Colonic mucosa (tissue), 4 donors: ENCODE measurements around the gene KRTAP2-4. TPM values are rescaled to one million over a fixed set of nuclear protein-coding genes. Genes with fewer than 3 reads are reported as not detected.

Source experiments
- DNase-seq: peaks from one replicate; pipeline ENCODE4 v3.0.0-alpha.2; 2020
- H3K27ac ChIP-seq: fragments of 200-600 bp; one replicate; pipeline ENCODE4 v1.8.0; 2021
- H3K27me3 ChIP-seq: fragments of 200-600 bp; one replicate; pipeline ENCODE4 v1.8.0; 2021
- H3K36me3 ChIP-seq: fragments of 200-600 bp; one replicate; pipeline ENCODE4 v1.8.0; 2021
- H3K4me1 ChIP-seq: fragments of 200-600 bp; one replicate; pipeline ENCODE4 v1.8.0; 2021; ENCODE audit warnings: mild to moderate bottlenecking
- H3K4me3 ChIP-seq: fragments of 200-600 bp; one replicate; pipeline ENCODE4 v1.8.0; 2021
- H3K9ac ChIP-seq, 2 donors: one replicate each; pipeline ENCODE4 v1.7.0; 2013; ENCODE audit warnings: control low read depth in 2 of 2, low read depth in 2 of 2, low read length in 2 of 2
- H3K9me3 ChIP-seq: fragments of 200-600 bp; one replicate; pipeline ENCODE4 v1.8.0; 2021
- intact Hi-C: fragments of 100-400 bp; cut with DNase I; formaldehyde crosslinking; loops from one replicate; pipeline ENCODE4 v1.14.1; 2022
- total RNA-seq, 2 donors: library from RNA; stranded (reverse); fragmentation: NEBNext Ultra II Directional in 1 of 2; extraction: Animal tissue kit (Norgen Biotek cat#: 25700) in 1 of 2; gene quantifications; one replicate each; pipeline ENCODE4 v1.2.1, GENCODE V29; 2021
- TF ChIP-seq, protein P1 (sequence below): fragments of 200-600 bp; IDR thresholded peaks from one replicate; pipeline ENCODE4 v1.8.0; 2022; ENCODE audit warnings: antibody characterized with exemption, mild to moderate bottlenecking
- donor health status: healthy.
- donor health status: DM: no; HTN: no; CAD: no.
- donor health status: DM: no; HTN: no; CAD: no.

The KRTAP2-4 gene
- total RNA-seq, 2 donors from 2014 or later: not detected

GRCh38 chr17:41020336-41020735 lies 45.3 kb downstream of the KRTAP2-4 start:
- Histone ChIP-seq H3K27me3 (no peaks in the 10 kb centered on the region), H3K9ac (no peak overlapping the region), H3K9me3 (no peaks in the 10 kb centered on the region), H3K4me1 (no peaks in the 10 kb centered on the region), H3K4me3 (no peak overlapping the region), H3K27ac (no peak overlapping the region), H3K36me3 (no peaks in the 10 kb centered on the region)
- intact Hi-C loops: no loop called here
- no peak for DNase-seq
- TF ChIP-seq, protein P1, sequence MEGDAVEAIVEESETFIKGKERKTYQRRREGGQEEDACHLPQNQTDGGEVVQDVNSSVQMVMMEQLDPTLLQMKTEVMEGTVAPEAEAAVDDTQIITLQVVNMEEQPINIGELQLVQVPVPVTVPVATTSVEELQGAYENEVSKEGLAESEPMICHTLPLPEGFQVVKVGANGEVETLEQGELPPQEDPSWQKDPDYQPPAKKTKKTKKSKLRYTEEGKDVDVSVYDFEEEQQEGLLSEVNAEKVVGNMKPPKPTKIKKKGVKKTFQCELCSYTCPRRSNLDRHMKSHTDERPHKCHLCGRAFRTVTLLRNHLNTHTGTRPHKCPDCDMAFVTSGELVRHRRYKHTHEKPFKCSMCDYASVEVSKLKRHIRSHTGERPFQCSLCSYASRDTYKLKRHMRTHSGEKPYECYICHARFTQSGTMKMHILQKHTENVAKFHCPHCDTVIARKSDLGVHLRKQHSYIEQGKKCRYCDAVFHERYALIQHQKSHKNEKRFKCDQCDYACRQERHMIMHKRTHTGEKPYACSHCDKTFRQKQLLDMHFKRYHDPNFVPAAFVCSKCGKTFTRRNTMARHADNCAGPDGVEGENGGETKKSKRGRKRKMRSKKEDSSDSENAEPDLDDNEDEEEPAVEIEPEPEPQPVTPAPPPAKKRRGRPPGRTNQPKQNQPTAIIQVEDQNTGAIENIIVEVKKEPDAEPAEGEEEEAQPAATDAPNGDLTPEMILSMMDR: no peak

- no peak overlapping the region for H3K9ac ChIP-seq
- no peak overlapping the region for H3K27ac ChIP-seq
- no peak for DNase-seq
- no peaks in the 10 kb centered on the region for H3K9me3 ChIP-seq
- H3K4me3 ChIP-seq: no peak overlapping the region
- H3K36me3 ChIP-seq: no peaks in the 10 kb centered on the region
- intact Hi-C loops: no loop called here
- no peaks in the 10 kb centered on the region for H3K4me1 ChIP-seq
- no peaks in the 10 kb centered on the region for H3K27me3 ChIP-seq
- TF ChIP-seq, protein P1: no peak
These were observed 46.3 kb downstream of the KRTAP2-4 start for GRCh38 chr17:41019415-41019814.

- Histone ChIP-seq H3K36me3 (no peaks in the 10 kb centered on the region), H3K4me1 (no peaks in the 10 kb centered on the region), H3K27me3 (no peaks in the 10 kb centered on the region), H3K9me3 (no peaks in the 10 kb centered on the region), H3K9ac (no peak overlapping the region), H3K4me3 (no peak overlapping the region), H3K27ac (no peak overlapping the region)
- DNase-seq: no peak
- intact Hi-C loops: no loop called here
- TF ChIP-seq, protein P1: no peak
These were observed 47.1 kb downstream of the KRTAP2-4 start for GRCh38 chr17:41018541-41018940.

DNA sequence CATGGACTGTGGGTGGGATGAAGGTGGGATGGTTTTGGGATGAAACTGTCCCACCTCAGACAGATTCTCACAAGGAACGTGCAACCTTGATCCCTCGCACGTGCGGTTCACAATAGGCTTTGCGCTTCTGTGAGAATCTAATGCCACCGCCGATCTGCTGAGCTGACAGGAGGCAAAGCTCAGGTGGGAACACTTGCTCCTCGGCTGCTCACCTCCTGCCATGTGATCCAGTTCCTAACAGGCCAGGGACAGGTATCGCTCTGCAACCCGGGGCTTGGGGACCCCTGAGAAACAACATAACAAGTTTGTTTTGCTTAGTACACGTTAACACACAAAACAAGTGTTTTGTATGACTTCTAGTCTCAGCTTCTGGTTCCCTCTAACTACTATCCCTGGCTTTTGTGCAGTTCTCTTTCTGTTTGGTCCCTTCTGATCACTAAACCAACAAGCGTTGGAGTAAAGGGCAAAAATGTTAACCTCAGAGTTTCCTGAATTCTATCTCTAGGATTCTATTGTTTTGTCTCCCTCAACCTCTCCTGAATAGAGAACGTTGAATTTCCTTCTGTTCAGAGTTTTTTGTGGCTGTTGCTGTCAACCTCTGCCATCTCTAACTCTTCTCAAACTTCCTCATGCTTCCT lies 49.0 kb downstream of the KRTAP2-4 start:
- intact Hi-C loops: no loop called here
- H3K4me3 ChIP-seq: no peak overlapping the region

DNA sequence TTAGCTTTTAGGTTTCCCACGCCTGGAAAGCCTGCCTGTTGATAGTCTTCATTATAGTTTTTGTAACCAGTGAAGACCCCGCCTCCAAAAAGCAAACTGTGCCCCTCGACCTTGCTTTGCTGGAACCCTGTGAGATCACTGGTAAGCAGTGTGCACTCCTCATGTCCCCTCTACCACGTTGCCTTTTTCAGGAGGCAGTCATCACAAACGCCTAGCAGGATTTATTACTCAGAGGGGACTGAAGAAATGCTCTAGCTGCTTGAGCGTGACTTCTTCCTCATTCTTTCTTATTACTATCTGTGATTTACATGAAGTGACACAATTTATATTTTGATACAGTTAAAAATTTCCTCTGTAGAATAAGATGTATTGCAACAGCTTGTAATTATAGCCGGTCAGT lies 50.2 kb downstream of the KRTAP2-4 start:
- intact Hi-C loops: no loop called here
- no peak for DNase-seq
- H3K36me3 ChIP-seq: no peaks in the 10 kb centered on the region
- no peak overlapping the region for H3K9ac ChIP-seq
- no peaks in the 10 kb centered on the region for H3K27me3 ChIP-seq
- no peaks in the 10 kb centered on the region for H3K4me1 ChIP-seq
- TF ChIP-seq, protein P1: no peak
- H3K4me3 ChIP-seq: no peak overlapping the region
- H3K9me3 ChIP-seq: no peaks in the 10 kb centered on the region
- no peak overlapping the region for H3K27ac ChIP-seq

More for the DNA sequence above, 49.0 kb downstream of the KRTAP2-4 start:
- H3K27ac ChIP-seq: no peak overlapping the region
- H3K36me3 ChIP-seq: no peaks in the 10 kb centered on the region
- no peak overlapping the region for H3K9ac ChIP-seq
- no peaks in the 10 kb centered on the region for H3K27me3 ChIP-seq
- TF ChIP-seq, protein P1: no peak
- DNase-seq: no peak
- no peaks in the 10 kb centered on the region for H3K9me3 ChIP-seq
- no peaks in the 10 kb centered on the region for H3K4me1 ChIP-seq

Other genes with a start within 250 kb of the KRTAP2-4 start
- gene KRT10, start 243.3 kb downstream of the KRTAP2-4 start, total RNA-seq: 10 to 100 TPM; 33.6 to 35.1 TPM
- 1 to 10 TPM; 2.2 to 4.4 TPM for gene KRT12, start 198.7 kb downstream of the KRTAP2-4 start, total RNA-seq
- 1,000 to 10,000 TPM; 1,610 to 1,735 TPM for gene KRT20, start 180.6 kb downstream of the KRTAP2-4 start, total RNA-seq
- gene KRT23, start 128.2 kb downstream of the KRTAP2-4 start, total RNA-seq: 1 to 10 TPM in 1 of 2 donors, under 1 TPM in 1; 0.27 to 1.2 TPM
- not detected for gene KRT39, start 98.9 kb downstream of the KRTAP2-4 start, total RNA-seq
- gene KRT40, start 81.6 kb downstream of the KRTAP2-4 start, total RNA-seq: under 1 TPM in 1 of 2 donors, not detected in 1; 0.32 TPM
- not detected for gene KRTAP3-3, start 71.7 kb downstream of the KRTAP2-4 start, total RNA-seq
- not detected for gene KRTAP3-2, start 66.0 kb downstream of the KRTAP2-4 start, total RNA-seq
- not detected for gene KRTAP3-1, start 56.8 kb downstream of the KRTAP2-4 start, total RNA-seq
- gene KRTAP1-5, start 38.7 kb downstream of the KRTAP2-4 start, total RNA-seq: not detected
- gene KRTAP1-4, start 35.7 kb downstream of the KRTAP2-4 start, total RNA-seq: not detected
- not detected for gene KRTAP1-3, start 31.0 kb downstream of the KRTAP2-4 start, total RNA-seq
- gene KRTAP1-1, start 24.4 kb downstream of the KRTAP2-4 start, total RNA-seq: not detected
- gene KRTAP2-1, start 18.6 kb downstream of the KRTAP2-4 start, total RNA-seq: not detected
- not detected for gene KRTAP2-2, start 10.6 kb downstream of the KRTAP2-4 start, total RNA-seq
- gene KRTAP2-3, start 5.8 kb downstream of the KRTAP2-4 start, total RNA-seq: not detected
- not detected for gene KRTAP4-7, start 18.3 kb upstream of the KRTAP2-4 start, total RNA-seq
- gene KRTAP4-8, start 32.3 kb upstream of the KRTAP2-4 start, total RNA-seq: not detected
- gene KRTAP4-16, start 36.3 kb upstream of the KRTAP2-4 start, total RNA-seq: not detected
- gene KRTAP4-9, start 39.5 kb upstream of the KRTAP2-4 start, total RNA-seq: not detected
- gene KRTAP4-11, start 52.5 kb upstream of the KRTAP2-4 start, total RNA-seq: not detected
- not detected for gene KRTAP4-12, start 58.3 kb upstream of the KRTAP2-4 start, total RNA-seq
- gene KRTAP4-6, start 74.7 kb upstream of the KRTAP2-4 start, total RNA-seq: not detected
- gene KRTAP4-5, start 83.9 kb upstream of the KRTAP2-4 start, total RNA-seq: not detected
- not detected for gene KRTAP4-4, start 94.9 kb upstream of the KRTAP2-4 start, total RNA-seq
- gene KRTAP4-3, start 102.3 kb upstream of the KRTAP2-4 start, total RNA-seq: not detected
- gene KRTAP4-2, start 112.3 kb upstream of the KRTAP2-4 start, total RNA-seq: not detected
- gene KRTAP4-1, start 119.0 kb upstream of the KRTAP2-4 start, total RNA-seq: under 1 TPM in 1 of 2 donors, not detected in 1; 0.53 TPM
- gene KRTAP9-1, start 124.0 kb upstream of the KRTAP2-4 start, total RNA-seq: not detected
- not detected for gene KRTAP9-2, start 160.8 kb upstream of the KRTAP2-4 start, total RNA-seq
- gene KRTAP9-3, start 166.6 kb upstream of the KRTAP2-4 start, total RNA-seq: not detected
- not detected for gene KRTAP9-8, start 172.1 kb upstream of the KRTAP2-4 start, total RNA-seq
- not detected for gene KRTAP9-4, start 183.8 kb upstream of the KRTAP2-4 start, total RNA-seq
- not detected for gene KRTAP9-9, start 189.5 kb upstream of the KRTAP2-4 start, total RNA-seq
- gene KRTAP9-6, start 199.5 kb upstream of the KRTAP2-4 start, total RNA-seq: not detected
- gene KRTAP9-7, start 209.8 kb upstream of the KRTAP2-4 start, total RNA-seq: not detected
- gene KRTAP29-1, start 237.0 kb upstream of the KRTAP2-4 start, total RNA-seq: not detected
- not detected for gene KRTAP16-1, start 243.4 kb upstream of the KRTAP2-4 start, total RNA-seq
- gene KRTAP17-1, start 249.8 kb upstream of the KRTAP2-4 start, total RNA-seq: not detected